ENCODE measurements around the gene USP4.

- TF ChIP-seq CTCF (IDR thresholded peaks at IDR 0.05) (no peak), EZH2 (IDR thresholded peaks at IDR 0.05; ENCODE audit: borderline replicate concordance, insufficient read depth, low read depth, low read length, poor library complexity, severe bottlenecking) (no peak)
Observed at GRCh38 chr3:49278548-49278947, 61.3 kb downstream of the USP4 start.
